GM21825 (cell line): ENCODE results near the gene MYO1D.

ENCODE experiments used
- ATAC-seq: cut with Tn5 transposase; IDR thresholded peaks from one replicate; pipeline ENCODE4 v1.9.1; 2021; ENCODE audit warnings: mild to moderate bottlenecking, moderate library complexity; ENCODE audit not compliant: unreplicated experiment

MYO1D gene

GRCh38 chr17:32786169-32786568, 90.8 kb downstream of the MYO1D start:
- ATAC-seq: no peak

- no peak for ATAC-seq
Observed at GRCh38 chr17:32784113-32784512, 92.8 kb downstream of the MYO1D start.

DNA sequence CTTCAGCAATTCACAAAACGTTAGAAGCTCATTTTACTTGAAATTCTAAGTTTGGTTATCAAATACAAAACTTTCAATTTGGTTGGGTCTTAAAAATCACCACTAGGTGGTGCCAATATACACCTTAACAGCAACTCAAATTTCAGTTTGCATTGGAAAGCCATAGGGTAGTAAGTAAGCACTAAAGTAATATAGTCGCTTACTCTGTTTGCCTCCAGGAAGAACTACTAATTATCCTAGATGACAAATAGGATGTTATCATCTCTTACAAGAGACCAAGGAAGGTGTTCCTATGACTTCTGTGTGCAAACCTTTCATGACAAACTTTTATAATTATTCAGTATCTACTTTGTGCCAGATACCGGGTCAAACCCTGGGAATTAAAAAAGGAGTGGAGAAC, 93.3 kb downstream of the MYO1D start:
- ATAC-seq: no peak

- no peak for ATAC-seq
Observed at GRCh38 chr17:32780721-32781120, 96.2 kb downstream of the MYO1D start.

DNA sequence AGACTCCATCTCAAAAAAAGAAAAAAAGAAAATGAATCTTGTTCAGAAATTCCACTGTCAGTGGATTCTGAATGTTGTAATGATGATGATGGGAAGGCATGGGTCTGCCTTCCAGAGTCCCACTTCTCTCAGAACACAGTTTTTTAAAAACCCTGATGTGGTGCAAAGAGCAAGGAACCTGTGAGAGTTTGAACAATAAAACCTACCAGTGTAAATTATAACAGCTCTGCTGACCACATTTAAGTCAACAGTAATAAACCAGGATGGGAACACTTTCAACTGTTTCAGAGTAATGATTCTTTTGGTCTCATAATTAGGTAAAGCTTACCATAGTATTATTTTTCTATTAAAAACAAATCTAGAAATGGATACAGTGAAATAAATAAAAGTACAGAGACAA, 99.0 kb downstream of the MYO1D start:
- ATAC-seq: no peak

- no peak for ATAC-seq
Observed at GRCh38 chr17:32777436-32777835, 99.5 kb downstream of the MYO1D start.

DNA sequence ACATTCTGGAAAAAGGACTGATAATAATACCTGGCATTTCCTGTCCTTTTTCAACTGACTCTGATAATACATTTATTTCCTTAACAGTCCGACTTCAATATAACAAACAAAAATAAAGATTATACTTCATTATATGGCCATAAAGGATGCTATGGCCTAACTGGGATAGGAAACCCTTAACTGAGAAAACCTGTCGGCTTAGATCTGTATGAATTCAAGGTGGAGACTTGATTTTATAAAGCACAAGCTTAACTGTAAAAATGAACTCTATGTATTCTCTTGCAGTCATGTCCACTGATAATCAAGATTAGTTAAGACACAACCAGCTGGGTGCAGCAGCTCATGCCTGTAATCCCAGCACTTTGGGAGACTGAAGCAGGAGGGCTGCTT, 102.2 kb downstream of the MYO1D start:
- ATAC-seq: no peak

DNA sequence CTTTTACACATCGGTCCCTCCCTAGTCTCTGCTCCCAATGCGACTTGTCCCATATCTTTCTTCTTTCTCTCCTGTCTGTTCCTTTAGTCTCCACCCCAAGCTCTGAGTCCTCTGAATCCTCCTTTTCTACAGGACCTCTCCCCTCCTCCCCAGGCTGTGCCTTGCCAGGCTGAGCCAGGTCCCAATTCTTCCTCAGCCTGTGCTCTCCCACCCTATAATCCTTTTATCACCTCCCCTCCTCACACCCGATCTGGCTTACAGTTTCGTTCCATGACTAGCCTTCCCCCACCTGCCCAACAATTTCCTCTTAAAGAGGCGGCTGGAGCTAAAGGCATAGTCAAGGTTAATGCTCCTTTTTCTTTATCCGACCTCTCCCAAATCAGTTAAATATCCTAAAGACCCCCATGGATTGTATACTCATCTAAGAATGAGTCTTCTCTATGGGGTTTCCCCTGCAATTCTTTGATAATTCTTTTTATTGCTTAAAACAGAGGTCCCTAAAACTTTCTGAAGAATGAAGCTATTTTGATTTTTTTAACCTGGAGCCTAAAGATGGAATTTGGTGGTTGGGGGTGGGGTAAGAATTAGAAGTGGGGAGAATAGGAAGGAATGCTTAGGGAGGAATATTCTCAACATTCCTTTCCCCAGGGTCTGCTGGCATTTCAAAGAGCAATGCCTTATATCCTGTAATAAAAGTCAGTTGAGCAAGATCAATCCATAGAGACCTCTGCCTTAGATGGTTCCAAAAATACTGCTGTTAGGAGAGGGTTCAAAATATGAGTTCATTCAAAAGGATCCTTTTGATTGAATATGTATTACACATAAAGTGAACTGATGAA, 102.8 kb downstream of the MYO1D start:
- no peak for ATAC-seq

DNA sequence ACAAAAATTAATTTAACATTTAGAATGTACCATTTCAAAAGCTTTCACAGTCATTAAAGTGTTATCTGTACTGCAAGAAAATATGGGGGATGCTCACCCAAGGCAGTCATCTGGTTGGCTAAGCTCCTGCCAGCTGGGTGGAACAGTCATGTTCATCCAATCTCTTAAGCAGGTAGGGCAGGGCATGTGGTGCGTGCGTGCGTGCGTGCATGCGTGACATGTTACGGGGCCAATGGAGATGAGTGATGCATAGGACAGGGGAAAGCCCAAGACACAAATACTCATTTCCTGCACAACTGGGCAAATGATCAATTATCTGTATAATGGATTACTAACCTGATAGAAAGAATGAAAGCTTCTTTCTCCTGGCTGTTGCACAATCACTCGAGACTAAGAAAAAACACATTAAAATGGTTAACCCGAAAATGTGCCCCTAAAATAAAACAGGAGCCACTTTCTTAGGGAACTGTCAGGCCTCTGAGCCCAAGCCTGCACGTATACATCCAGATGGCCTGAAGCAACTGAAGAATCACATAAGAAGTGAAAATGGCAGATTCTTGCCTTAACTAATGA, 104.4 kb downstream of the MYO1D start:
- ATAC-seq: no peak

DNA sequence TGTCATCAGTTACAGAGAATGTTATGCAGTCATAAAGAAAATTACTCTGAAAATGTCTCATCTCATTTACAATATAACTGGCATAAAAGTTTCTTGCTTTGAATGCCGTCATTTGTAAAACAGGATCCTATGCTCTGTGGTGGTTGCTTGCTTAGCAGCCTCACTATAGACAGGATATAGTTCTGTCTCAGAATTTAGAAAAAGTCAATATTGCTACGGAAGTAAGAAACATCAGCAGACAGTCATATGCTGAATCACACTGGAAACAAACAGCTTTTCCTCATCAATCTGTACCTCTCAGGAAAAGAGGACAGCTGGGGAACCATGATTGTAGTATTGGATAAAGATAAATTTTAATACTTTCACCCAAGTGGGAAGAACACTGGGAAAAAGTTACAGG, 105.5 kb downstream of the MYO1D start:
- ATAC-seq: no peak

DNA sequence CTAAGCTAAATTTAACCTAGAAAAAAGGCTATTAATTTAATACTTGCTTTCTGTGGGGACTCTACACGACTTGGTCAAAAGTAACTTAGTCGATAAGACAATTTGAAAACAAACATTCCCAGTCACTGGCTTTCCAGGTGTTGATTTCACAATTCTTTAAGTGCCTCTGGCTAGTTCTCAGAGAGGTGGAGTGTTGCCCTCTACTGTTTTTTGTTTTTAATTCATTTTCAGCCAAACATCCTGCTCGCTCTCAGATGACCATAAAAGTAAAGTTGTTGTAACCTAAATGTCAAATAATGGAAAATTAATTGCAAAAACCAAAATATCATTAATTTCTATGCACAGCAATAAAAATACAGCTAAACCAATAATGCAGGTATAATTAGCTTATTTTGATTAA, 107.1 kb downstream of the MYO1D start:
- no peak for ATAC-seq

GRCh38 chr17:32763855-32764439, 113.0 kb downstream of the MYO1D start:
- no peak for ATAC-seq

GRCh38 chr17:32759476-32759875, 117.4 kb downstream of the MYO1D start:
- no peak for ATAC-seq

DNA sequence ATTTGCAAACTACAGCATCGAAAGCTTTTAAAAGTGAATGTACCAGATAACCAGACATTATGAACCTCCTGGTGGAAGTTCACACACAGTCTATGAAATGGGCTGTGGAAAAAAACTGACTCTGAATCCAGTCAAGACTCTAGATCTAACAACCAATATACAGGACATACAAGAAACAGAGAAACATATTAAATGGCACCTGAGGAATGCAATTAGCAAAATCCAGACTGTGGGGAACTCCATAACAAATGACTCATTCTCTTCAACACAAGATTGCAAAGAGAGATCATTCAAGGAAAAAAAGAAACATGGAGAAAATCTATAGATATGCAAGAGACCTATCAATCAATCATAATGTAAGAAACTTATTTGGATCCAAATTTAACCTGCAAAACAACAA, 119.0 kb downstream of the MYO1D start:
- no peak for ATAC-seq

GRCh38 chr17:32756696-32757095, 120.2 kb downstream of the MYO1D start:
- ATAC-seq: no peak

- ATAC-seq: no peak
Observed at GRCh38 chr17:32755045-32755805, 121.7 kb downstream of the MYO1D start.

- ATAC-seq: no peak
Observed at GRCh38 chr17:32752934-32753333, 124.0 kb downstream of the MYO1D start.

- ATAC-seq: no peak
Observed at GRCh38 chr17:32747856-32748255, 129.1 kb downstream of the MYO1D start.

- ATAC-seq: no peak
Observed at GRCh38 chr17:32746698-32747097, 130.2 kb downstream of the MYO1D start.

GRCh38 chr17:32746280-32746679, 130.6 kb downstream of the MYO1D start:
- no peak for ATAC-seq

GRCh38 chr17:32742681-32743538, 134.0 kb downstream of the MYO1D start:
- no peak for ATAC-seq
